ENCODE results near the gene CBLN3.

CBLN3 gene

GRCh38 chr14:24422694-24423601, 6.5 kb downstream of the CBLN3 start:
- no peak for DNase-seq

DNA sequence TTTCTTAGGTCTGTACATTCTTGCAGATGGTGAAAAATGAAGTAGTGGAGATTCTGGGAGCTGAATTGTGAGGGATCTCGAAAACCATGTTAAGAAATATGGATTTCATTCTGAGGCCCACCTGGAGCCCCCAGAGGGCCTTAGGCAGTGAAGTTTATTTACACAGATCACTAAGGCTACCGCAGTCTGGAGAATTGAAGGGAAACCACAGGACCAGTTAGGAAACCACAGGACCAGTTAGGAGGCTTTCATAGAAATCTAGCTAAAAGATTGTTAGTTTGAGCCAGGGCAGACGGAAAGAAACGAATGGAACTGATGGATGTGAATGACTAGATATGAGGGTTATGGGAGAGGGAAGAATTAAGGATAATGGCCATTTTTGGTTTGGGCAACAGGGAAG, 7.2 kb downstream of the CBLN3 start:
- DNase-seq, result no peak

DNA sequence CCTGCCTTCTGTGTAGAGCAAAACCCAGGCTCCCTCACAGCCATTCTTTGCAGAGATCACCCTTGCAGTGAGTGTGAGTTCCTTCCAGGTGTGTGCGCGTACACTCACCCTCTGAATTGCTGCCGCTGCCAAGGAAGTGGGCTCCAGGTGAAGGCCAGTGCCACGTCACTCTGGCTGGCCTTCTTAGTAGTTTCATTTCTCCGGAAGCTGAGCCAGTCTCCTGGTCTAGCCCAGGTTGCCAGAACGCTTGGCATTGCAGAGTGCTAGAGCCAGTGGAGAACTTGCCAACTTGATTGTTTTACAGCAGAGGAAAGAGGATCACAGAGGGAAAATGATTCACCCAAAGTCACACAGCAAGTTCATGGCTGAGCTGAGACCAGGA, 11.0 kb downstream of the CBLN3 start:
- DNase-seq, result no peak

GRCh38 chr14:24417832-24418491, 11.5 kb downstream of the CBLN3 start:
- DNase-seq, result no peak

- no peak for DNase-seq
These were observed 12.4 kb downstream of the CBLN3 start for GRCh38 chr14:24416932-24417619.

DNA sequence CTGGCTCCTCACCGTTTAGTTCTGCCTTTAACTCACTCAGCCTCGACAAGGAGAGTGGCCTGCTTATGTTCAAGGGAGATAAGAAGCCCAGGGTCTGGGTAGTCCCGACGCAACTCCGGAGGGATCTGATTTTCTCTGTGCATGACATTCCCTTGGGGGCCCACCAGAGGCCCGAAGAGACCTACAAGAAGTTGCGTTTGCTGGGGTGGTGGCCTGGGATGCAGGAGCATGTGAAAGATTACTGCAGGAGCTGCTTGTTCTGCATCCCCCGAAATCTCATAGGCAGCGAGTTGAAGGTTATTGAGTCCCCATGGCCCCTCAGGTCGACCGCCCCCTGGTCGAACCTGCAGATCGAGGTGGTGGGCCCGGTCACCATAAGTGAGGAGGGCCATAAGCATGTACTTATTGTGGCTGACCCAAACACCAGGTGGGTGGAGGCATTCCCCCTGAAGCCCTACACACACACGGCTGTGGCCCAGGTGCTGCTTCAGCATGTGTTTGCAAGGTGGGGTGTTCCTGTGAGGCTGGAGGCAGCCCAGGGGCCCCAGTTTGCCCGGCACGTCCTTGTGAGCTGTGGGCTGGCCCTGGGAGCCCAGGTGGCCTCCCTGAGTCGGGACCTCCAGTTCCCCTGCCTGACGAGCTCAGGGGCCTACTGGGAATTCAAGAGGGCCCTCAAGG, 13.1 kb downstream of the CBLN3 start:
- DNase-seq, result no peak

- DNase-seq, result no peak
These were observed 13.8 kb downstream of the CBLN3 start for GRCh38 chr14:24415421-24416253.

DNA sequence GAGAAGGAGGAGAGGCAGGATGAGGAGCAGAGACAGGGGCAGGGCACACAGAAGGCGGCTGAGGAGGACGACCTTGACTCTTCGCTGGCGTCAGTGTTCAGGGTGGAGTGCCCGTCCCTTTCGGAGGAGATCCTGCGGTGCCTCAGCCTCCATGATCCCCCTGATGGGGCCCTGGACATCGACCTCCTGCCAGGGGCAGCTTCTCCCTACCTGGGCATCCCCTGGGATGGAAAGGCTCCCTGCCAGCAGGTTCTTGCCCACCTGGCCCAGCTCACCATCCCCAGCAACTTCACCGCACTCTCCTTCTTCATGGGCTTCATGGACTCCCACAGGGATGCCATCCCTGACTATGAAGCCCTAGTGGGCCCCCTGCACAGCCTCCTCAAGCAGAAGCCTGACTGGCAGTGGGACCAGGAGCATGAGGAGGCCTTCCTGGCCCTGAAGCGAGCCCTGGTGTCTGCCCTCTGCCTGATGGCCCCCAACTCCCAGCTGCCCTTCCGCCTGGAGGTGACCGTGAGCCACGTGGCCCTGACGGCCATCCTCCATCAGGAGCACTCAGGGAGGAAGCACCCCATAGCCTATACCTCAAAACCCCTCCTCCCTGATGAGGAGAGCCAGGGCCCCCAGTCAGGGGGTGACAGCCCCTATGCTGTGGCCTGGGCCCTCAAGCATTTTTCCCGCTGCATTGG, 14.6 kb downstream of the CBLN3 start:
- no peak for DNase-seq

DNA sequence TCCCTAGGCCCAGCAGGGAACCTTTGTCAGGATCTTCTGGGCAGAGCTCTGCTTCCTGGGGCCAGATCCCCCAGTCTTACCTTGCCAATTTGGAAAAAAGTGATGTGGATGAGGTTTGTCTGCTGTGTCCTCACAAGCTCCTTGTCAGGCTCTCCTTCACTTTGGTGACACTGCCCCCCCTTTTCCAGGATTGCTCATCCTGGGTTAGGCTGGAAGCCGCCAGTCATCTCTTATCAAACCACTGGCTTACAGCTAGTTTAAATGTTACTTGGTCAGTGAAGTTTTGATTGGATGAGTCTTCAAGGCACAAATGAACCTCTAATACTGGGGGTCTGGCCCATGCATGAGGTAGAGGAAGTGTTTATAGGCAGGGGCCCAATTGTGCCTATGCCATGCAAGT, 15.4 kb downstream of the CBLN3 start:
- no peak for DNase-seq

- no peak for DNase-seq
These were observed 17.8 kb downstream of the CBLN3 start for GRCh38 chr14:24411443-24412389.

- DNase-seq, result no peak
These were observed 19.5 kb downstream of the CBLN3 start for GRCh38 chr14:24409956-24410355.

DNA sequence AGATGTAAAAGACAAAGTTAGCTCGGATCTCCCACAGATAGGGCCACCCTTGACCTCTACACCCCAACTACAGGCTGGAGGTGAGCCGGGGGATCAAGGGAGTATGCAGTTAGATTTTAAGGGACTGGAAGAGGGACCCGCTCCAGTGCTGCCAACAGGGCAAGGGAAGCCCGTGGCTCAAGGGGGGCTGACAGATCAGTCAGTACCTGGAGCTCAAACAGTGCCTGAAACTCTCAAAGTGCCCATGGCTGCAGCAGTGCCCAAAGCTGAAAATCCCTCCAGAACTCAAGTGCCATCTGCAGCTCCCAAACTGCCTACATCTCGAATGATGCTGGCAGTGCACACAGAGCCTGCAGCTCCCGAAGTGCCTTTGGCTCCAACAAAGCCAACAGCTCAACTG, 20.3 kb downstream of the CBLN3 start:
- DNase-seq, result no peak

DNA sequence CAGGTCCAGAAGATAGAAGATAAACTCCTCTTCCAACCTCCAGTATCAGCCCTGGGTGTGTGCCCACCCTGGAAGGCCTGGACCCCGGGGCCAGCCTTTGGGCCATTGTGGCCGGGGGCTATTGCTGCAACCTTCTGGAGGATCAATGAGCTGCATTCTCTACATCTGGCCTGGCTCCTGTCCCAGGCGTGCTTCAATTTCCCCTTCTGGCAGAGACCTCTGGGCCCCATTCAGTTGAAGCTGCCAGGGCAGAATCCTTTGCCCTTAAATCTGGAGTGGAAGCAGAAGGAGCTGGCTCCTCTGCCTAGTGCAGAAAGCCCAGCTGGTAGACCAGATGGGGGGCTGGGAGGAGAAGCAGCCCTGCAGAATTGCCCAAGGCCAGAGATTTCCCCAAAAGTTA, 20.7 kb downstream of the CBLN3 start:
- no peak for DNase-seq

DNA sequence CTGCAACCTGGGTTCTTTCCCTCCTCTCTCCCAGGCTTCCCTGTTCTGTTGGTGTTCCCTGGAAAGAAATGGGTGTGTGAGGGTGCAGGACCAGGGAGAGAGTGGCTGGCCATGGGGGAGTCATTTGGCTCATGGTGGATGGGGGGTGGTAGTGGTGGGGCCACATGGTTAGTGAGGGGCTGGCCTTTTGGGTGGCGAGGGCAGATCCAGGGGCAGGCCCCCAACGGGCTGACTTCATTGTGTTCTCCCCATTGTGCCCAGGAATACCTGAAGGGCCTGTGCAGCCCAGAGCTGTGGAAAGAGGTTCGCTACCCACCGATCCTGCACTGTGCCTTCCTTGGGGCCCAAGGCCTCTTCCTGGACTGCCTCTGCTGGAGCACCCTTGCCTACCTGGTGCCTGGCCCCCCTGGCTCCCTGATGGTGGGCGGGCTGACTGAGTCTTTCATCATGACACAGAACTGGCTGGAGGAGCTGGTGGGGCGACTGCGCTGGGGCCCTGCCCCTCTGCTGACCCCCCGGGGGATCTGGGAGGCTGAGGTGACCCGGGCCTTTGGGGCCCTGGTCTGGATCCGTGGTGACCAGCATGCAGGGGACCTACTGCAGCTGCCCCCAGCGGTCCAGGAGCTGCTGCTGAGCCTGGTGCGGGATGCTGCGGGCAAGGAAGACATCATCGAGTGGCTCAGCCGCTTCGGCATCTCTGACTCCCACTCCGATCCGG, 21.7 kb downstream of the CBLN3 start:
- DNase-seq, result no peak

DNA sequence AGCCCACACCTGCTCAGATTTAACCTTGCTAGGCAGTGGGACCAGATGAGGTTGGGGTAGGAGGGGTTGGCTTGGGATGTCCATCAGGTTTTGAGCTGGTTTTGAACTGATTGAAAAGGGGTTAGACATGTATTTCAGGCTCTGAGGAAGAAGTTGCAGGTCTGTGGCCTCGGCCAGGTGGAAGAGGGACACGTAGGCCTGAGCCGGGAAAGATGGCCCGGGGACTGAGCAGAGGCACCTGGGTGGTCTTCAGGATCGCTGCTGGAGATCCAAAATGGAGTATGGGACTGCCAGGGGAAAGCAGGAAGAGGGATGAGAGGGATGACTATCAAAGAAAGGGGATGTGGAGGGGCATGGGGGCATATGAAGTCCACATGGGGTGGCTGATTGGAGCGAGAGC, 23.1 kb downstream of the CBLN3 start:
- DNase-seq, result no peak

DNA sequence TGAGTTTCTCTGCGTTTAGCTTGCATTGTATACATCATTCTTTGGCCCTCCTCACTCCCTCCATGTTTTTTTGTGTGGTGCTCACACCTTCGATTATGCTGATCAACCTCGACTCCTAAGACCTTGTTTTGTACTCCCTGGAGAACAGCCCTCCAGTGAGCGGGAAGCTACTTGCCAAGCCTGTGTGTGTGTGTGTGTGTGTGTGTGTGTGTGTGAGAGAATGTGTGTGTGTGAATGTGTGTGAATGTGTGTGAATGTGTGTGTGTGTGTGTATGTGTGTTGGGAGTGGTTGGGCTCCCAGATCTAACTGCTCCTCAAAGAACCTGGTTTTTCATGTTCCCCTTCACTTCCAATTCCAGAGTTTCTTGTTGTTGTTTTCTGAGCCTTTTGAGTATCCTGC, 24.7 kb downstream of the CBLN3 start:
- DNase-seq, result no peak

DNA sequence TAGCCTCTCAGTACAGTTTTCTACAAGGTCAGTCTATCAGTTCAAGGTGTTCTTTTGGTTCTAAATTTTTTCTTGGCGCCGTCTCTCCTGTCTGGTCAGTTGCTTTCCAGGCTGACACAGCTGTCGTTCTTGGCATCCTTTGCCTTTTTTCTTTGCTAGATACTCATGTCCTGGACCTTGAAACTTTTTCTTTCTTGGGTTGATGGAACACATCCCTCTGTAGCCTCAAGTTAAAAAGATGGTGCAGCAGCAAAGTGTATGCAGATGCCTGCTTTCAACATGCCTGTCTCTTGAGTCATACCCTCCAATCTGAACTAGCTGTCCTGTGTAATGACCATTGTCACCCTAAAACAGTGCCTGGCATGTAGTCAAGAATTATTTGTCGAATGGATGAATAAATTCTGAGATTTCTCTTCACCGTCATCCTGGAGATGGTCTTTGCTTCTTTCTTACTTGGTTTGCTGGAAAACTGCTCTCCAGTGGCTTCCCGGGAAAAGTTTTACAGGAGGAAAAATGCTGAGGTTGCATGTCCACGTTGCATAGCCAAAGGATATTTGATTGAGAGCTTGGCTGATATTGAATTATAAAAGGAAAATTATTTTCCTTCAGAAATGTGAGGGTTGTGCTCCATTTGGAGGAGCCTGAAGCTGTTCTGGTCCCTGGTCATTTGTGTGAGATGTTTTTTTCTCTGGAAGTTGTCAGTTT, 26.0 kb downstream of the CBLN3 start:
- DNase-seq, result no peak

- DNase-seq, result no peak
These were observed 27.4 kb downstream of the CBLN3 start for GRCh38 chr14:24401810-24402702.
